Nephron (organoid): ENCODE measurements around the gene S100A7A.

Experiments used
- H3K27ac Mint-ChIP-seq, 3 experiments: 2 replicates each; pipeline ENCODE4 v1.8.0; 2020; ENCODE audit warnings: mixed read lengths in 3 of 3, mild to moderate bottlenecking in 2 of 3, moderate library complexity in 1 of 3
- H3K27me3 Mint-ChIP-seq: 2 replicates; pipeline ENCODE4 v1.8.0; 2021; ENCODE audit warnings: low read depth, mild to moderate bottlenecking, moderate library complexity, mixed read lengths
- H3K36me3 Mint-ChIP-seq: 2 replicates; pipeline ENCODE4 v1.8.0; 2020; ENCODE audit warnings: low read depth, mixed read lengths
- H3K4me1 Mint-ChIP-seq: 2 replicates; pipeline ENCODE4 v1.8.0; 2020; ENCODE audit warnings: mixed read lengths
- H3K4me3 Mint-ChIP-seq, 3 experiments: 2 replicates each; pipeline ENCODE4 v1.8.0; 2020; ENCODE audit warnings: mild to moderate bottlenecking in 3 of 3, mixed read lengths in 3 of 3, moderate library complexity in 2 of 3
- H3K9me3 Mint-ChIP-seq: 2 replicates; pipeline ENCODE4 v1.8.0; 2020; ENCODE audit warnings: mixed read lengths
- CTCF ChIP-seq, 3 experiments: fragments of 200-600 bp; sonication (generic); IDR thresholded peaks; one replicate each; pipeline ENCODE4 v1.5.0; 2021; ENCODE audit warnings: antibody characterized with exemption in 3 of 3; ENCODE audit not compliant: unreplicated experiment in 3 of 3

S100A7A gene

GRCh38 chr1:153387001-153387400 lies 29.3 kb upstream of the S100A7A start:
- no peak overlapping the region for H3K4me3 Mint-ChIP-seq
- H3K27ac Mint-ChIP-seq = no peak overlapping the region

GRCh38 chr1:153387785-153388184 lies 28.5 kb upstream of the S100A7A start:
- no peak overlapping the region for H3K27ac Mint-ChIP-seq
- H3K4me1 Mint-ChIP-seq = no peaks in the 10 kb centered on the region
- H3K9me3 Mint-ChIP-seq = peaks cover 3% of the 10 kb centered on the region
- H3K36me3 Mint-ChIP-seq = no peaks in the 10 kb centered on the region
- H3K4me3 Mint-ChIP-seq = no peak overlapping the region
- H3K27me3 Mint-ChIP-seq = peaks cover 30% of the 10 kb centered on the region
- TF ChIP-seq CTCF (IDR thresholded peaks at IDR 0.05; ENCODE audit: unreplicated experiment in 3 of 3) = no peak

More at GRCh38 chr1:153387001-153387400, 29.3 kb upstream of the S100A7A start:
- no peak for TF ChIP-seq CTCF (IDR thresholded peaks at IDR 0.05; ENCODE audit: unreplicated experiment in 3 of 3)
- H3K9me3 Mint-ChIP-seq = peaks cover 9% of the 10 kb centered on the region
- no peaks in the 10 kb centered on the region for H3K4me1 Mint-ChIP-seq
- H3K36me3 Mint-ChIP-seq = no peaks in the 10 kb centered on the region
- peaks cover 22% of the 10 kb centered on the region for H3K27me3 Mint-ChIP-seq

GRCh38 chr1:153389401-153389800 lies 26.9 kb upstream of the S100A7A start:
- H3K27ac Mint-ChIP-seq = no peak overlapping the region
- H3K9me3 Mint-ChIP-seq = no peaks in the 10 kb centered on the region
- H3K4me3 Mint-ChIP-seq = no peak overlapping the region
- TF ChIP-seq CTCF (IDR thresholded peaks at IDR 0.05; ENCODE audit: unreplicated experiment in 3 of 3) = no peak
- no peaks in the 10 kb centered on the region for H3K36me3 Mint-ChIP-seq
- H3K4me1 Mint-ChIP-seq = no peaks in the 10 kb centered on the region
- peaks cover 38% of the 10 kb centered on the region for H3K27me3 Mint-ChIP-seq

- no peaks in the 10 kb centered on the region for H3K36me3 Mint-ChIP-seq
Measured at GRCh38 chr1:153389973-153390879, 26.1 kb upstream of the S100A7A start.

DNA sequence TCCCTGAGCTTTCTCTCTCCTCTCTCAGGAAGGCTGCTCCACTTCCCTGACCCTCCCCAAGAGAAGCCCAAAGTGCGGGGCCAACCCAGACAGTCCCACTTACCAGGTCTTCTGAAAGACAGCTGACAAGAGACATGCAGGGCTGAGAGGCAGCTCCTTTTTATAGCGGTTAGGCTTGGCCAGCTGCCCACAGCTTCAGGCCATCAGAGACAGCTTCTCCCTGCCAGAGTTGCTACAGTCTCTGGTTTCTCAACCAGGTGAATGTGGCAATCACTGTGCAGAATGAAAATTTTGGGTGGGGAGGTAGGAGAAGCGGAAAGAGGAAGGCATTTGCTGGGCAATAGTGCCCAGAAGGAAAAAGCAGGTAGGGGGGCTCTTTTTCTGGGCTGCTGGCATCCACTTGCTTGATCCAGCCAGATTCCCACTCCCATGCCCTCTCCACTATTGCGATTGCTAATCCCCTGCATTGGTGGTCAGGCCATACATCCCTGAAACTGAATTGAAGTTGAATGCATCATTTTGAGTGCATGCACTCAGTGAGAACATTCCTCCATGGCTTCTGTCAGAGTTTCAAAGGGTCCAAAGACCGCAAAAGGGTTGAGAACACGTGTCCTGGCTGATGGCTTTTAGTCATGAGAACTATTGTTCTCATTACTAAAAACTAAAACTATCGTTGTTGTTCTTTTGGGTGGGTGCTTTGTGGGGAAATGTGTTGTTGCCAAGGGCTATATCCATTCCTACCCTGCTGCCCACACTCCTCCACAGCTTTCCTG lies 25.2 kb upstream of the S100A7A start, which contains the start of gene S100A8:
S100A8 (minus strand) TSS at position 136 of the 773 bp plus-strand sequence. CDS start 538 bp downstream, outside the sequence.
- Mint-ChIP-seq H3K27me3 (peaks cover 47% of the 10 kb centered on the region), H3K4me3 (no peak within 1 kb of the TSS), H3K27ac (no peak within 1 kb of the TSS), H3K4me1 (no peaks in the 10 kb centered on the region), H3K36me3 (no peaks in the 10 kb centered on the region), H3K9me3 (no peaks in the 10 kb centered on the region)
- no peak for TF ChIP-seq CTCF (IDR thresholded peaks at IDR 0.05; ENCODE audit: unreplicated experiment in 3 of 3)

More at GRCh38 chr1:153389973-153390879, 26.1 kb upstream of the S100A7A start:
- no peak for TF ChIP-seq CTCF (IDR thresholded peaks at IDR 0.05; ENCODE audit: unreplicated experiment in 3 of 3)
- no peak overlapping the region for H3K4me3 Mint-ChIP-seq
- no peaks in the 10 kb centered on the region for H3K9me3 Mint-ChIP-seq
- peaks cover 40% of the 10 kb centered on the region for H3K27me3 Mint-ChIP-seq
- no peaks in the 10 kb centered on the region for H3K4me1 Mint-ChIP-seq
- H3K27ac Mint-ChIP-seq = no peak overlapping the region
